HG03103 (cell line): Measurements from ENCODE around the gene BNIP5.

ENCODE experiments used
- ATAC-seq: cut with Tn5 transposase; IDR thresholded peaks from one replicate; pipeline ENCODE4 v1.9.1; 2021; ENCODE audit warnings: low read depth; ENCODE audit not compliant: unreplicated experiment

The BNIP5 gene

GRCh38 chr6:36301085-36301658 is 35.5 kb downstream of the BNIP5 start:
- no peak for ATAC-seq

GRCh38 chr6:36298027-36298426 is 38.7 kb downstream of the BNIP5 start:
- ATAC-seq = no peak

- ATAC-seq = no peak
Observed at GRCh38 chr6:36297511-36297910, 39.2 kb downstream of the BNIP5 start.

- ATAC-seq = no peak
Observed at GRCh38 chr6:36297051-36297450, 39.6 kb downstream of the BNIP5 start.

- no peak for ATAC-seq
Observed at GRCh38 chr6:36296240-36296639, 40.4 kb downstream of the BNIP5 start.

GRCh38 chr6:36292170-36292569 is 44.5 kb downstream of the BNIP5 start:
- ATAC-seq = no peak

- no peak for ATAC-seq
Observed at GRCh38 chr6:36290668-36291620, 45.7 kb downstream of the BNIP5 start.

- ATAC-seq = no peak
Observed at GRCh38 chr6:36289281-36289878, 47.3 kb downstream of the BNIP5 start.

GRCh38 chr6:36286858-36287257 is 49.8 kb downstream of the BNIP5 start:
- no peak for ATAC-seq

- no peak for ATAC-seq
Observed at GRCh38 chr6:36285797-36286196, 50.9 kb downstream of the BNIP5 start.

- no peak for ATAC-seq
Observed at GRCh38 chr6:36285187-36285671, 51.5 kb downstream of the BNIP5 start.

- no peak for ATAC-seq
Observed at GRCh38 chr6:36284359-36284758, 52.3 kb downstream of the BNIP5 start.

GRCh38 chr6:36283608-36284007 is 53.1 kb downstream of the BNIP5 start:
- ATAC-seq = no peak

- no peak for ATAC-seq
Observed at GRCh38 chr6:36280983-36281382, 55.7 kb downstream of the BNIP5 start.

GRCh38 chr6:36280467-36280866 is 56.2 kb downstream of the BNIP5 start:
- no peak for ATAC-seq

- no peak for ATAC-seq
Observed at GRCh38 chr6:36277946-36278470, 58.7 kb downstream of the BNIP5 start.

- no peak for ATAC-seq
Observed at GRCh38 chr6:36276581-36277536, 59.8 kb downstream of the BNIP5 start.

- no peak for ATAC-seq
Observed at GRCh38 chr6:36273802-36274514, 62.7 kb downstream of the BNIP5 start.

- ATAC-seq = no peak
Observed at GRCh38 chr6:36273067-36273466, 63.6 kb downstream of the BNIP5 start.
